Liver (tissue), 3 donors: ENCODE results near the gene SUMO1.

Experiments
- EGR1 ChIP-seq, 2 donors: IDR thresholded peaks; 2 replicates each; pipeline ENCODE4 v1.6.1; 2016 to 2018; ENCODE audit warnings: antibody characterized with exemption in 2 of 2, low read depth in 2 of 2
- RAD21 ChIP-seq, 2 donors: IDR thresholded peaks; 2 replicates each; pipeline ENCODE4 v1.6.1; 2016; ENCODE audit warnings: antibody characterized with exemption in 2 of 2, mild to moderate bottlenecking in 2 of 2
- SP1 ChIP-seq: IDR thresholded peaks from 2 replicates; pipeline ENCODE4 v1.6.1; 2018; ENCODE audit warnings: antibody characterized with exemption, mild to moderate bottlenecking
- TAF1 ChIP-seq: conservative IDR thresholded peaks from 2 replicates; pipeline ENCODE4 v1.6.1; 2016; ENCODE audit warnings: antibody characterized with exemption, mild to moderate bottlenecking
- YY1 ChIP-seq: IDR thresholded peaks from 2 replicates; pipeline ENCODE4 v1.6.1; 2016; ENCODE audit warnings: antibody characterized with exemption, mild to moderate bottlenecking
- TF ChIP-seq, protein P1 (sequence below): IDR thresholded peaks from 2 replicates; pipeline ENCODE4 v1.6.1; 2016; ENCODE audit warnings: antibody characterized with exemption
- TF ChIP-seq, protein P2 (sequence below): IDR thresholded peaks from 2 replicates; pipeline ENCODE4 v1.6.1; 2016; ENCODE audit warnings: antibody characterized with exemption
- TF ChIP-seq, protein P3 (sequence below): fragments of 150-350 bp; IDR thresholded peaks from 2 replicates; pipeline ENCODE4 v1.5.1; 2017; ENCODE audit warnings: improper control_type of control experiment, low read depth, low read length; ENCODE audit not compliant: missing input control
- TF ChIP-seq, protein P4 (sequence below): IDR thresholded peaks from 2 replicates; pipeline ENCODE4 v1.6.1; 2016; ENCODE audit warnings: antibody characterized with exemption
- donor health status: healthy.
- donor health status: healthy.

DNA sequence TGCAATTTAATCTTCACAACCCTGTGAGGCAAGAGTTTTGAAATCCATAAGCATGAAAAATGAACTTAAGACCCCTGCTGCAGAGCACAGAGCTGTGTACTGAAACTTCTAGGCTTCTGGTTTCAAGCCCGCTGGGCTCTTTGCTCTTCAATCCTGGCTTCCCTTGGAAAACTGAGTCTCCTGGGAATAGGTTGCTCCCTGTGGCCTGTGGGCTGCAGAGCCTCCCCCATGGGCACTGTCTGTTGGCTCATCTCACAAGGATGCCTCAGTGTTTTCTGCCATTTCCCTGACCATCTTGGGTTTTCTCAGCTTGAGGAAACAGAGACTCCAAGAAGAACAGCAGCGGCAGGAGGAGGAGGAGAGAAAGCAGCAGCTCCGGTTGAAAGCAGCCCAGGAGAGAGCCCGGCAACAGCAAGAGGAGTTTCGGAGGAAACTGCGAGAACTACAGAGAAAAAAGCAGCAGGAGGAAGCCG lies 44.5 kb downstream of the SUMO1 start:
- TF ChIP-seq, protein P1, sequence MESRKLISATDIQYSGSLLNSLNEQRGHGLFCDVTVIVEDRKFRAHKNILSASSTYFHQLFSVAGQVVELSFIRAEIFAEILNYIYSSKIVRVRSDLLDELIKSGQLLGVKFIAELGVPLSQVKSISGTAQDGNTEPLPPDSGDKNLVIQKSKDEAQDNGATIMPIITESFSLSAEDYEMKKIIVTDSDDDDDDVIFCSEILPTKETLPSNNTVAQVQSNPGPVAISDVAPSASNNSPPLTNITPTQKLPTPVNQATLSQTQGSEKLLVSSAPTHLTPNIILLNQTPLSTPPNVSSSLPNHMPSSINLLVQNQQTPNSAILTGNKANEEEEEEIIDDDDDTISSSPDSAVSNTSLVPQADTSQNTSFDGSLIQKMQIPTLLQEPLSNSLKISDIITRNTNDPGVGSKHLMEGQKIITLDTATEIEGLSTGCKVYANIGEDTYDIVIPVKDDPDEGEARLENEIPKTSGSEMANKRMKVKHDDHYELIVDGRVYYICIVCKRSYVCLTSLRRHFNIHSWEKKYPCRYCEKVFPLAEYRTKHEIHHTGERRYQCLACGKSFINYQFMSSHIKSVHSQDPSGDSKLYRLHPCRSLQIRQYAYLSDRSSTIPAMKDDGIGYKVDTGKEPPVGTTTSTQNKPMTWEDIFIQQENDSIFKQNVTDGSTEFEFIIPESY: no peak
- TF ChIP-seq, protein P2, sequence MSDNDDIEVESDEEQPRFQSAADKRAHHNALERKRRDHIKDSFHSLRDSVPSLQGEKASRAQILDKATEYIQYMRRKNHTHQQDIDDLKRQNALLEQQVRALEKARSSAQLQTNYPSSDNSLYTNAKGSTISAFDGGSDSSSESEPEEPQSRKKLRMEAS: no peak
- TF ChIP-seq, protein P3, sequence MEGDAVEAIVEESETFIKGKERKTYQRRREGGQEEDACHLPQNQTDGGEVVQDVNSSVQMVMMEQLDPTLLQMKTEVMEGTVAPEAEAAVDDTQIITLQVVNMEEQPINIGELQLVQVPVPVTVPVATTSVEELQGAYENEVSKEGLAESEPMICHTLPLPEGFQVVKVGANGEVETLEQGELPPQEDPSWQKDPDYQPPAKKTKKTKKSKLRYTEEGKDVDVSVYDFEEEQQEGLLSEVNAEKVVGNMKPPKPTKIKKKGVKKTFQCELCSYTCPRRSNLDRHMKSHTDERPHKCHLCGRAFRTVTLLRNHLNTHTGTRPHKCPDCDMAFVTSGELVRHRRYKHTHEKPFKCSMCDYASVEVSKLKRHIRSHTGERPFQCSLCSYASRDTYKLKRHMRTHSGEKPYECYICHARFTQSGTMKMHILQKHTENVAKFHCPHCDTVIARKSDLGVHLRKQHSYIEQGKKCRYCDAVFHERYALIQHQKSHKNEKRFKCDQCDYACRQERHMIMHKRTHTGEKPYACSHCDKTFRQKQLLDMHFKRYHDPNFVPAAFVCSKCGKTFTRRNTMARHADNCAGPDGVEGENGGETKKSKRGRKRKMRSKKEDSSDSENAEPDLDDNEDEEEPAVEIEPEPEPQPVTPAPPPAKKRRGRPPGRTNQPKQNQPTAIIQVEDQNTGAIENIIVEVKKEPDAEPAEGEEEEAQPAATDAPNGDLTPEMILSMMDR: no peak
- TF ChIP-seq YY1 (no peak), TAF1 (no peak), SP1 (no peak), EGR1 (IDR thresholded peaks at IDR 0.05; ENCODE audit: low read depth in 2 of 2) (no peak), RAD21 (IDR thresholded peaks at IDR 0.05) (no peak)
- TF ChIP-seq, protein P4, sequence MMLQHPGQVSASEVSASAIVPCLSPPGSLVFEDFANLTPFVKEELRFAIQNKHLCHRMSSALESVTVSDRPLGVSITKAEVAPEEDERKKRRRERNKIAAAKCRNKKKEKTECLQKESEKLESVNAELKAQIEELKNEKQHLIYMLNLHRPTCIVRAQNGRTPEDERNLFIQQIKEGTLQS: no peak
